ENCODE results near the gene SGMS1.
"Not testable (repeated sequence)": the region's sequence is repeated elsewhere in the genome, so short reads cannot be mapped to it uniquely, and the experiment has no call there.

SGMS1 gene

DNA sequence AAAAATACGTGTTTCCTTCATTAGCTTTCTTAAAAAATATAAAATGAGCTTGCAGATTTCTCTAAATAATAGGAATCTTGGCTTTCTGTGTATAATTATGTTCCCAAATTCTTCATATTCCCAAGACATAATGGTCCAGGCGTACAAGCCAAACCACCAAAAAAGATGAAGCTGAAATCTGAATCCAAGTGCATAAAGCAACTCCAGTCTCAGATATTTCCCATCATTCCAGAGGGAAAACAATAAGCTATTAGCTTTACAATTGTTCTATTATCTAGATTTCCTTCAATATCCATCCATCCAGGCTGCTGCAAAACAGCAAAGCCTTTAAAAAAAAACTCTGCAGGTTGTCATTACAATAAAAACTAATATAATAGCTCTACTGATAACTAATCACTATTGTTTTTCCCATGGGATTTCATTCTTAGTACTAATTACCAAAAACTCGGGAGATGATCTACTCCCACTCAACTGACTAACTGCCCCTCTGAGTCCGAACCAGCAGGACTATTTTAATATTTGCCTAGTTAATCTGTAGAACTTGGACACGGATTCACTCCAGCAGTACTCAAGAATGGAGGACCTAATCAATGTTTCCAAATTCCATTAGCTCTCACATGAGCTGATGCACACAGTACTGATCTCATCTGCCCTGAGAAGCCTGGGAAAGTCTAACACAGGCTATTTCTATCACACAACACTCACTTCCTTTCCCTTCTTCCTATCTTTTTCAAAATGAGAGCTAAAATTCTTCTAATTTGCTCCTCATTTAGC is 263.5 kb downstream of the SGMS1 start:
- H3K36me3 ChIP-seq (ENCODE audit: insufficient read depth, insufficient read length, low read length) = no peaks in the 10 kb centered on the region
- no peaks in the 10 kb centered on the region for H3K4me1 ChIP-seq (ENCODE audit: insufficient read depth, insufficient read length)
- no peak overlapping the region for H3K9ac ChIP-seq (ENCODE audit: insufficient read length, low read depth)
- no peaks in the 10 kb centered on the region for H3K27me3 ChIP-seq (ENCODE audit: insufficient read depth, insufficient read length)
- no peak overlapping the region for H3K4me3 ChIP-seq (ENCODE audit: insufficient read length, low read depth)
- DNase-seq (ENCODE audit: low read depth, low spot score) = no peak
- TF ChIP-seq SUZ12 (IDR thresholded peaks at IDR 0.05; ENCODE audit: extremely low read depth, insufficient read depth, insufficient read length) = no peak
- TF ChIP-seq YY1 (IDR thresholded peaks at IDR 0.05; ENCODE audit: insufficient read depth, insufficient read length) = no peak
- TF ChIP-seq ZNF274 (IDR thresholded peaks at IDR 0.05; ENCODE audit: low read depth, low read length) = no peak
- no peaks in the 10 kb centered on the region for H3K9me3 ChIP-seq (ENCODE audit: insufficient read depth, low read length)

GRCh38 chr10:50358925-50359687 is 264.6 kb downstream of the SGMS1 start:
- no peaks in the 10 kb centered on the region for H3K36me3 ChIP-seq (ENCODE audit: insufficient read depth, insufficient read length, low read length)
- H3K27me3 ChIP-seq (ENCODE audit: insufficient read depth, insufficient read length) = no peaks in the 10 kb centered on the region

GRCh38 chr10:50358411-50358810 is 265.3 kb downstream of the SGMS1 start:
- no peak overlapping the region for H3K4me3 ChIP-seq (ENCODE audit: insufficient read length, low read depth)
- H3K9me3 ChIP-seq (ENCODE audit: insufficient read depth, low read length) = no peaks in the 10 kb centered on the region
- TF ChIP-seq YY1 (IDR thresholded peaks at IDR 0.05; ENCODE audit: insufficient read depth, insufficient read length) = no peak
- no peak for TF ChIP-seq SUZ12 (IDR thresholded peaks at IDR 0.05; ENCODE audit: extremely low read depth, insufficient read depth, insufficient read length)
- no peak for TF ChIP-seq ZNF274 (IDR thresholded peaks at IDR 0.05; ENCODE audit: low read depth, low read length)
- no peaks in the 10 kb centered on the region for H3K27me3 ChIP-seq (ENCODE audit: insufficient read depth, insufficient read length)
- no peaks in the 10 kb centered on the region for H3K4me1 ChIP-seq (ENCODE audit: insufficient read depth, insufficient read length)
- no peaks in the 10 kb centered on the region for H3K36me3 ChIP-seq (ENCODE audit: insufficient read depth, insufficient read length, low read length)
- no peak for DNase-seq (ENCODE audit: low read depth, low spot score)
- H3K9ac ChIP-seq (ENCODE audit: insufficient read length, low read depth) = no peak overlapping the region

More at GRCh38 chr10:50358925-50359687, 264.6 kb downstream of the SGMS1 start:
- no peak for DNase-seq (ENCODE audit: low read depth, low spot score)
- no peak for TF ChIP-seq ZNF274 (IDR thresholded peaks at IDR 0.05; ENCODE audit: low read depth, low read length)
- TF ChIP-seq SUZ12 (IDR thresholded peaks at IDR 0.05; ENCODE audit: extremely low read depth, insufficient read depth, insufficient read length) = no peak
- no peak for TF ChIP-seq YY1 (IDR thresholded peaks at IDR 0.05; ENCODE audit: insufficient read depth, insufficient read length)
- Histone ChIP-seq H3K9me3 (ENCODE audit: insufficient read depth, low read length) (no peaks in the 10 kb centered on the region), H3K9ac (ENCODE audit: insufficient read length, low read depth) (no peak overlapping the region), H3K4me3 (ENCODE audit: insufficient read length, low read depth) (no peak overlapping the region), H3K4me1 (ENCODE audit: insufficient read depth, insufficient read length) (no peaks in the 10 kb centered on the region)

DNA sequence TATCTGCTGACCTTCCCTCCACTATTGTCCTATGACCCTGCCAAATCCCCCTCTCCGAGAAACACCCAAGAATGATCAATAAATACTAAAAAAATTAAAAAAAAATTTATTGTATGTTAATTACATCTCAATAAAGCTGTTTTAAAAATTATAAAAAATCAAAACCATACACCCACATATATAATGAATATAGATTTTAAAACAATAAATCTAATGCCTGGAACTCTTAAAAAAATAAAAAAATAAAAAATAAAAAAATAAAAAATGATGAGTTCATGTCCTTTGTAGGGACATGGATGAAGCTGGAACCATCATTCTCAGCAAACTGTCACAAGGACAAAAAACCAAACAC is 267.3 kb downstream of the SGMS1 start:
- not testable (repeated sequence) for H3K36me3 ChIP-seq (ENCODE audit: insufficient read depth, insufficient read length, low read length); H3K4me3 ChIP-seq (ENCODE audit: insufficient read length, low read depth); H3K9me3 ChIP-seq (ENCODE audit: insufficient read depth, low read length); DNase-seq (ENCODE audit: low read depth, low spot score); H3K4me1 ChIP-seq (ENCODE audit: insufficient read depth, insufficient read length); H3K9ac ChIP-seq (ENCODE audit: insufficient read length, low read depth); H3K27me3 ChIP-seq (ENCODE audit: insufficient read depth, insufficient read length)

DNA sequence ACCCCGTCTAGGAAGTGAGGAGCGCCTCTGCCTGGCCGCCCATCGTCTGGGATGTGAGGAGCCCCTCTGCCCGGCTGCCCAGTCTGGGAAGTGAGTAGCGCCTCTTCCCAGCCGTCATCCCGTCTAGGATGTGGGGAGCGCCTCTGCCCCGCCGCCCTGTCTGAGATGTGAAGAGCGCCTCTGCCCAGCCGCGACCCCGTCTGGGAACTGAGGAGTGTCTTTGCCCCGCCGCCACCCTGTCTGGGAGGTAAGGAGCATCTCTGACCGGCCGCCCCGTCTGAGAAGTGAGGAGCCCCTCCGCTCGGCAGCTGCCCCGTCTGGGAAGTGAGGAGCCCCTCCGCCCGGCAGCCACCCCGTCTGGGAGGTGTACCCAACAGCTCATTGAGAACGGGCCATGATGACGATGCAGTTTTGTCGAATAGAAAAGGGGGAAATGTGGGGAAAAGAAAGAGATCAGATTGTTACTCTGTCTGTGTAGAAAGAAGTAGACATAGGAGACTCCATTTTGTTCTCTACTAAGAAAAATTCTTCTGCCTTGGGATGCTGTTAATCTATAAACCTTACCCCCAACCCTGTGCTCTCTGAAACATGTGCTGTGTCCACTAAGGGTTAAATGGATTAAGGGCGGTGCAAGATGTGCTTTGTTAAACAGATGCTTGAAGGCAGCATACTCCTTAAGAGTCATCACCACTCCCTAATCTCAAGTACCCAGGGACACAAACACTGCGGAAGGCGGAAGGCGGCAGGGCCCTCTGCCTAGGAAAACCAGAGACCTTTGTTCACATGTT is 267.9 kb downstream of the SGMS1 start:
- not testable (repeated sequence) for H3K9me3 ChIP-seq (ENCODE audit: insufficient read depth, low read length); H3K36me3 ChIP-seq (ENCODE audit: insufficient read depth, insufficient read length, low read length); H3K27me3 ChIP-seq (ENCODE audit: insufficient read depth, insufficient read length); H3K4me1 ChIP-seq (ENCODE audit: insufficient read depth, insufficient read length); H3K9ac ChIP-seq (ENCODE audit: insufficient read length, low read depth); H3K4me3 ChIP-seq (ENCODE audit: insufficient read length, low read depth); DNase-seq (ENCODE audit: low read depth, low spot score)

- TF ChIP-seq ZNF274 (IDR thresholded peaks at IDR 0.05; ENCODE audit: low read depth, low read length) (no peak), SUZ12 (IDR thresholded peaks at IDR 0.05; ENCODE audit: extremely low read depth, insufficient read depth, insufficient read length) (no peak), YY1 (IDR thresholded peaks at IDR 0.05; ENCODE audit: insufficient read depth, insufficient read length) (no peak)
- no peak overlapping the region for H3K9ac ChIP-seq (ENCODE audit: insufficient read length, low read depth)
- no peaks in the 10 kb centered on the region for H3K27me3 ChIP-seq (ENCODE audit: insufficient read depth, insufficient read length)
- no peak for DNase-seq (ENCODE audit: low read depth, low spot score)
- H3K36me3 ChIP-seq (ENCODE audit: insufficient read depth, insufficient read length, low read length) = no peaks in the 10 kb centered on the region
- no peaks in the 10 kb centered on the region for H3K9me3 ChIP-seq (ENCODE audit: insufficient read depth, low read length)
- H3K4me1 ChIP-seq (ENCODE audit: insufficient read depth, insufficient read length) = no peaks in the 10 kb centered on the region
- H3K4me3 ChIP-seq (ENCODE audit: insufficient read length, low read depth) = no peak overlapping the region
Observed at GRCh38 chr10:50351483-50352146, 272.1 kb downstream of the SGMS1 start.

GRCh38 chr10:50350366-50350765 is 273.4 kb downstream of the SGMS1 start:
- H3K9me3 ChIP-seq (ENCODE audit: insufficient read depth, low read length) = no peaks in the 10 kb centered on the region
- TF ChIP-seq ZNF274 (IDR thresholded peaks at IDR 0.05; ENCODE audit: low read depth, low read length) (no peak), SUZ12 (IDR thresholded peaks at IDR 0.05; ENCODE audit: extremely low read depth, insufficient read depth, insufficient read length) (no peak), YY1 (IDR thresholded peaks at IDR 0.05; ENCODE audit: insufficient read depth, insufficient read length) (no peak)
- no peaks in the 10 kb centered on the region for H3K4me1 ChIP-seq (ENCODE audit: insufficient read depth, insufficient read length)
- H3K9ac ChIP-seq (ENCODE audit: insufficient read length, low read depth) = no peak overlapping the region
- no peaks in the 10 kb centered on the region for H3K27me3 ChIP-seq (ENCODE audit: insufficient read depth, insufficient read length)
- H3K36me3 ChIP-seq (ENCODE audit: insufficient read depth, insufficient read length, low read length) = no peaks in the 10 kb centered on the region
- H3K4me3 ChIP-seq (ENCODE audit: insufficient read length, low read depth) = no peak overlapping the region
- DNase-seq (ENCODE audit: low read depth, low spot score) = no peak

All from NT2/D1 (cell line).